ENCODE data around the gene PLPPR5. TPM values are rescaled to one million over a fixed set of nuclear protein-coding genes. Genes with fewer than 3 reads are reported as not detected.

PLPPR5 gene
- total RNA-seq, 4 donors from 2014 or later: 0.17 TPM; not detected in 2

DNA sequence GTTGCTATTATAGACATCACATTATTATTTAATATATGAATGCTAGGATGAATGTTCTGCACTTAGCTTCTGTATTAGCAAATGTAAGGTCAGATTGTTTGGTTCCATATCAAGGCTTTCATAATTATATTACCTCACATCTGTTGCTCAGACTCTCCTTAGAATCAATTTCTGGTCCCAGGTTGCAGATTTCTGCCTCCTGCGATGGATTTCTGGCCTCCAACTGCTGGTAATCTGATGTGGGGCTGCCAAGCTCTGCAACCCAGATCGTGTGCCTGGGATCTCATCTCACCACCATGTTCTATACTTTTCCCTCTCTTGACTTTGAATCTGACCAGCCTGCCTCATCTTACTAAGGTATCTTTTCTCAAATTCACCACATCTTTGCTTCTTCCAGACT is 25.2 kb downstream of the PLPPR5 start:
- Histone ChIP-seq H3K27me3 (no peaks in the 10 kb centered on the region), H3K27ac (replicated peaks in 1 of 4) (no peak overlapping the region), H3K4me1 (no peaks in the 10 kb centered on the region), H3K9me3 (peaks cover 0 to 3% (median 0%) of the 10 kb centered on the region in 4 donors), H3K36me3 (no peaks in the 10 kb centered on the region), H3K4me3 (no peak overlapping the region)
- TF ChIP-seq, protein P1, sequence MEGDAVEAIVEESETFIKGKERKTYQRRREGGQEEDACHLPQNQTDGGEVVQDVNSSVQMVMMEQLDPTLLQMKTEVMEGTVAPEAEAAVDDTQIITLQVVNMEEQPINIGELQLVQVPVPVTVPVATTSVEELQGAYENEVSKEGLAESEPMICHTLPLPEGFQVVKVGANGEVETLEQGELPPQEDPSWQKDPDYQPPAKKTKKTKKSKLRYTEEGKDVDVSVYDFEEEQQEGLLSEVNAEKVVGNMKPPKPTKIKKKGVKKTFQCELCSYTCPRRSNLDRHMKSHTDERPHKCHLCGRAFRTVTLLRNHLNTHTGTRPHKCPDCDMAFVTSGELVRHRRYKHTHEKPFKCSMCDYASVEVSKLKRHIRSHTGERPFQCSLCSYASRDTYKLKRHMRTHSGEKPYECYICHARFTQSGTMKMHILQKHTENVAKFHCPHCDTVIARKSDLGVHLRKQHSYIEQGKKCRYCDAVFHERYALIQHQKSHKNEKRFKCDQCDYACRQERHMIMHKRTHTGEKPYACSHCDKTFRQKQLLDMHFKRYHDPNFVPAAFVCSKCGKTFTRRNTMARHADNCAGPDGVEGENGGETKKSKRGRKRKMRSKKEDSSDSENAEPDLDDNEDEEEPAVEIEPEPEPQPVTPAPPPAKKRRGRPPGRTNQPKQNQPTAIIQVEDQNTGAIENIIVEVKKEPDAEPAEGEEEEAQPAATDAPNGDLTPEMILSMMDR (IDR thresholded peaks at IDR 0.05): no peak
- TF ChIP-seq POLR2A (IDR thresholded peaks at IDR 0.05; ENCODE audit: low read depth): no peak
- no peak for TF ChIP-seq EP300 (IDR thresholded peaks at IDR 0.05)
- no peak for TF ChIP-seq POLR2AphosphoS5 (IDR thresholded peaks at IDR 0.05)
- 75% methylated on average over 2 of the region's 2 CpGs for WGBS
- intact Hi-C loops (cut with DNase I): no loop called here
- DNase-seq (ENCODE audit: extremely low spot score): no peak

DNA sequence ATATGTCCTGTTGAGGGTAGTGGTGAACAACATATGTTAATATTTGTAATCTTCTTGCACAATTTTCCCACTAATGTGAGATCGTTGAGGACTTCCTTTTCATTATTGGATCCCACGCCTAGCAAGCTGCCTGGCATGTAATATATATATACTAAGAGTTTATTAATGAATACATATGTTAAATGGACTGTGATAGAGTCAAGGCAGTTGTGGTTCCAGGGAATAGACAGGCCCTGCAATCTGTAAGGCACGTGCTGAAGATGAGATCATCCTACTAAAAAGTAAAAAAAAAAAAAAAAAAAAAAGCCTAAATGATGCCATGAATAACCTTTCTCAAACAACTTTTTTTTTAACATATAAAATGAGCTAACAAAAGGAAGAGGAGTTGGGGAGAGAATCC is 28.9 kb downstream of the PLPPR5 start:
- H3K27ac ChIP-seq (replicated peaks in 1 of 4): no peak overlapping the region
- 56% methylated on average over 3 of the region's 3 CpGs for WGBS
- no peak for DNase-seq (ENCODE audit: extremely low spot score)
- no peak overlapping the region for H3K4me3 ChIP-seq
- no peak for TF ChIP-seq POLR2A (IDR thresholded peaks at IDR 0.05; ENCODE audit: low read depth)
- TF ChIP-seq, protein P1 (IDR thresholded peaks at IDR 0.05): no peak
- H3K27me3 ChIP-seq: no peaks in the 10 kb centered on the region
- H3K36me3 ChIP-seq: no peaks in the 10 kb centered on the region
- H3K9me3 ChIP-seq: no peaks in the 10 kb centered on the region
- intact Hi-C loops (cut with DNase I): no loop called here
- H3K4me1 ChIP-seq: no peaks in the 10 kb centered on the region

DNA sequence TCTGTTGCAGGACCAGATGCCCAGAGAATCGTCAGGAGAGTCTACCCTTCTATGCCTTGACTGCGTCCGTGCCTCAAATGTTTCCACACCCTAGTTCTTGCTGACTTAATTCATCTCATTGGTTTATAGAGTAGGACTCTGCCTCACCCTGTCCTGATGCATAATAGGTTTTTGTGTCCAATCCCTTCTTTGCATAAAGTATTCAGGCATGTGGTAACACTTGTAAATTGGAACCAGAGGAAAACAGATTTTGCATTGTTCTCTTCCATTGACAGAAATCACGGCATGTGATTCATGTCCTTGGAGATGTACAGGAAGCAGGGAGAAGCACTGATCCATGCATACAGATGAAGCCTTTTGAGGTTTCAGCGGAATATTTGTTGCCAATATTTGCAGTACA is 29.5 kb downstream of the PLPPR5 start:
- DNase-seq (ENCODE audit: extremely low spot score): no peak
- no peaks in the 10 kb centered on the region for H3K4me1 ChIP-seq
- H3K4me3 ChIP-seq: no peak overlapping the region
- H3K27ac ChIP-seq (replicated peaks in 1 of 4): no peak overlapping the region
- H3K9me3 ChIP-seq: no peaks in the 10 kb centered on the region
- intact Hi-C loops (cut with DNase I): no loop called here
- TF ChIP-seq POLR2AphosphoS5 (IDR thresholded peaks at IDR 0.05) (no peak), EP300 (IDR thresholded peaks at IDR 0.05) (no peak), POLR2A (IDR thresholded peaks at IDR 0.05; ENCODE audit: low read depth) (no peak)
- TF ChIP-seq, protein P1 (IDR thresholded peaks at IDR 0.05): no peak
- 85% methylated on average over 5 of the region's 5 CpGs for WGBS
- H3K36me3 ChIP-seq: no peaks in the 10 kb centered on the region
- no peaks in the 10 kb centered on the region for H3K27me3 ChIP-seq

DNA sequence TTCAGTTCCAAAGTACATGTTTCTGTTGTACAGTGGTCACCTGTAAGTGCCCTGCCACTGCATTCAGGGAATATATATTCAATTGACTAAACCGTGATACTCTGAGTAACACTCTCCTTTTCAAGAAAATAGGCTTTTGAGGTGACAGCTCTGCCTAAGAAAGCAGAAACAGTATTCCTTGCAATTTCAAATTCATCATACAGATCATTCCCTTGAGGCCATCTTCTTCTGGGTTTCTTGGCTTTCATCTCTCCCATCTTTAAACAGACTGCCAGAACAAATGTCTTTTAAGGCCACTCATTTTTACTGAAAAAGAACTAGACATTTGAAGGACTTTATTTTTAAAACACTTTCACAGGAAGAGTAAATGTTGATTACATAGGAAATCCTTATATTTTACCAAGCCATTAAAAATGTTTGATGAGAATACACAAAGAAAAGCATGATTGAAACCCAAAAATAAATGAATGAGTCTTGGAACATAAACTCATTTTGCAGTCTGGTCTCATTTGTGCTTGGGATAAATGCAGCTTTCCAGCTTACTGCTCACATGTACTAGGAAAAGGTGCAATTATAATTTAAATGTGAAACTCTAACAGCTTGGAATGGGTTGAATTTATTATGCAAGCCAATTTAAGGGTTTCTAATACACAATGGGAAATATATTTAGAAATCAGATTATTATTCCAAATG is 34.7 kb downstream of the PLPPR5 start:
- no peak overlapping the region for H3K4me3 ChIP-seq
- no peaks in the 10 kb centered on the region for H3K27me3 ChIP-seq
- DNase-seq (ENCODE audit: extremely low spot score): no peak
- WGBS: 53% methylated on average over 1 of the region's 1 CpG
- intact Hi-C loops (cut with DNase I): no loop called here
- no peak for TF ChIP-seq EP300 (IDR thresholded peaks at IDR 0.05)
- TF ChIP-seq POLR2A (IDR thresholded peaks at IDR 0.05; ENCODE audit: low read depth): no peak
- TF ChIP-seq, protein P1 (IDR thresholded peaks at IDR 0.05): no peak
- no peak for TF ChIP-seq POLR2AphosphoS5 (IDR thresholded peaks at IDR 0.05)
- no peak overlapping the region for H3K27ac ChIP-seq (replicated peaks in 1 of 4)
- H3K9me3 ChIP-seq: no peaks in the 10 kb centered on the region
- H3K4me1 ChIP-seq: no peaks in the 10 kb centered on the region
- H3K36me3 ChIP-seq: no peaks in the 10 kb centered on the region

DNA sequence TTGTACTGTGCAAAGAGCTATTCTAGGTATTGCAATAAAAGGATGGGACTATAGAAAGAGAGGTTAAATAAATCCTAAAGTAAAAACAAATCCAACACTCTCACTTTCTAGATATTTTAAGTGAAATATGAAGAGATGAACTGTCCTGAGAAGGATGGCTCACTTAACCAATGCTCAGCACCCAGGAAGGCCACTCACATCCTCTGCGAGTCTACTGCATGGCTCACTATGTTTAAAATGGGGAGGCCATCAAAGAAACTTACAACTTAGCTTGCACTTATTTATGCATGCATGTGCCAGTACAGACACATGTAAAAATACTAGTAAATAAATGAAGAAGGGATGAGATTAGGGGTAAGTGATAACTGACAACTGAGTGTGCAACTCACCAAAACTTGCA is 37.5 kb downstream of the PLPPR5 start:
- H3K36me3 ChIP-seq: no peaks in the 10 kb centered on the region
- intact Hi-C loops (cut with DNase I): no loop called here
- H3K27me3 ChIP-seq: no peaks in the 10 kb centered on the region
- no peaks in the 10 kb centered on the region for H3K4me1 ChIP-seq
- DNase-seq (ENCODE audit: extremely low spot score): no peak
- no peak for TF ChIP-seq POLR2A (IDR thresholded peaks at IDR 0.05; ENCODE audit: low read depth)
- no peak for TF ChIP-seq EP300 (IDR thresholded peaks at IDR 0.05)
- TF ChIP-seq POLR2AphosphoS5 (IDR thresholded peaks at IDR 0.05): no peak
- TF ChIP-seq, protein P1 (IDR thresholded peaks at IDR 0.05): no peak
- H3K27ac ChIP-seq (replicated peaks in 1 of 4): no peak overlapping the region
- H3K4me3 ChIP-seq: no peak overlapping the region
- no peaks in the 10 kb centered on the region for H3K9me3 ChIP-seq
- WGBS: 95% methylated on average over 1 of the region's 1 CpG
